ENCODE data around the gene SPO11. TPM values are rescaled to one million over a fixed set of nuclear protein-coding genes. Genes with fewer than 3 reads are reported as not detected.
A peak's percentile ranks its signal among the peaks of the same experiment; 100 is the strongest.

Gene SPO11, protein sequence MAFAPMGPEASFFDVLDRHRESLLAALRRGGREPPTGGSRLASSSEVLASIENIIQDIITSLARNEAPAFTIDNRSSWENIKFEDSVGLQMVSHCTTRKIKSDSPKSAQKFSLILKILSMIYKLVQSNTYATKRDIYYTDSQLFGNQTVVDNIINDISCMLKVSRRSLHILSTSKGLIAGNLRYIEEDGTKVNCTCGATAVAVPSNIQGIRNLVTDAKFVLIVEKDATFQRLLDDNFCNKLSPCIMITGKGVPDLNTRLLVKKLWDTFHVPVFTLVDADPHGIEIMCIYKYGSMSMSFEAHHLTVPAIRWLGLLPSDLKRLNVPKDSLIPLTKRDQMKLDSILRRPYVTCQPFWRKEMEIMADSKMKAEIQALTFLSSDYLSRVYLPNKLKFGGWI
- total RNA-seq = not detected

DNA sequence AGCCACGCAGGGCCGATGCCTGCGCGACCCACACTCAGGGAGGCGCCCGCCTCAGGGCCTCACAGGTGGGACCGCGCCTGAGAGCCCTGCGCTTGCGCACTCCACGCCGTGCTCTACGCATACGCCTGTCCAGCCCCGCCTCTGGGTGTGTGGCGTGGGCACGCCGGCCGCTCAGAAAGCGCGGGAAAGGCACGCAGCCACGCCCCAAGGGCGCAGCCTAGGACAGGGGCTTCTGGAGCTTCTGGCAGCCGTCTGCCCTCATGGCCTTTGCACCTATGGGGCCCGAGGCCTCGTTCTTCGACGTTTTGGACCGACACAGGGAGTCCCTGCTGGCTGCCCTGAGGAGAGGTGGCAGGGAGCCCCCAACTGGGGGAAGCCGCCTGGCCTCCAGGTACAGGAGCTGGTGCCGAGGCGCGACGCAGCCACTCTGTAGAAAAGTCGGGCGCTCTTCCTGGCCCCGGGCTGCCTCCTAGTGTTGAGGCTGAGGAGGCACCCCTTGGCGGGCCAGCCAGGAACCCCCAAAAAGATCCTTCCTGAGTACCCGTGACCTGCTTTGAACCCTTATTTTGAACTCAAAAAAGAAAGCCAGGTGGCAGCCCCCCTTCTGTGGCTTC is at the start of gene SPO11:
SPO11 (plus strand) TSS at position 196 of the 614 bp plus-strand sequence; CDS start at position 261, 65 bp downstream.
- TF ChIP-seq, protein P1, sequence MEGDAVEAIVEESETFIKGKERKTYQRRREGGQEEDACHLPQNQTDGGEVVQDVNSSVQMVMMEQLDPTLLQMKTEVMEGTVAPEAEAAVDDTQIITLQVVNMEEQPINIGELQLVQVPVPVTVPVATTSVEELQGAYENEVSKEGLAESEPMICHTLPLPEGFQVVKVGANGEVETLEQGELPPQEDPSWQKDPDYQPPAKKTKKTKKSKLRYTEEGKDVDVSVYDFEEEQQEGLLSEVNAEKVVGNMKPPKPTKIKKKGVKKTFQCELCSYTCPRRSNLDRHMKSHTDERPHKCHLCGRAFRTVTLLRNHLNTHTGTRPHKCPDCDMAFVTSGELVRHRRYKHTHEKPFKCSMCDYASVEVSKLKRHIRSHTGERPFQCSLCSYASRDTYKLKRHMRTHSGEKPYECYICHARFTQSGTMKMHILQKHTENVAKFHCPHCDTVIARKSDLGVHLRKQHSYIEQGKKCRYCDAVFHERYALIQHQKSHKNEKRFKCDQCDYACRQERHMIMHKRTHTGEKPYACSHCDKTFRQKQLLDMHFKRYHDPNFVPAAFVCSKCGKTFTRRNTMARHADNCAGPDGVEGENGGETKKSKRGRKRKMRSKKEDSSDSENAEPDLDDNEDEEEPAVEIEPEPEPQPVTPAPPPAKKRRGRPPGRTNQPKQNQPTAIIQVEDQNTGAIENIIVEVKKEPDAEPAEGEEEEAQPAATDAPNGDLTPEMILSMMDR (IDR thresholded peaks at IDR 0.05) = no peak
- DNase-seq (ENCODE audit: low spot score) (no peak), ATAC-seq (ENCODE audit: low FRiP score) (no peak)

DNA sequence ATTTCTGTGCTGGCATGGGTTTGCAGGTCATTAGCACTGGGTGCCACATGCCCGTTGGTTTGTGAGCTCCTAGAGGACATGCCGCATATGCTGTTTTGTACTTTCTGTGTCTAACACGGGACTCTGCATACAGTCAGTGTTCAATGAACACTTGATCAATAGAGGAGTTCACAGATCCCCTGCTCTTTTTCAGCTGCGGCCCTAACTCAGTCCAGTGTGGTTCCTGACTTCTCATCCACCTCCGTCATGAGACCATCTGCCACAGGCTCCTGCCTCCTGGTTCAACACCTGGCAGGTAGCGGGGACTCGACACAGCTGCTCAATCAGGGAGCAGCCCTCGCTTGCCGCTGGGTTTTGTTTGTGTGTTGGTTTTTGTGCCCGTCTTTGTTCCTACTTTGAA is 49.4 kb upstream of the SPO11 start:
- ATAC-seq (ENCODE audit: low FRiP score) (no peak), DNase-seq (ENCODE audit: low spot score) (no peak)
- TF ChIP-seq, protein P1 (IDR thresholded peaks at IDR 0.05) = no peak

DNA sequence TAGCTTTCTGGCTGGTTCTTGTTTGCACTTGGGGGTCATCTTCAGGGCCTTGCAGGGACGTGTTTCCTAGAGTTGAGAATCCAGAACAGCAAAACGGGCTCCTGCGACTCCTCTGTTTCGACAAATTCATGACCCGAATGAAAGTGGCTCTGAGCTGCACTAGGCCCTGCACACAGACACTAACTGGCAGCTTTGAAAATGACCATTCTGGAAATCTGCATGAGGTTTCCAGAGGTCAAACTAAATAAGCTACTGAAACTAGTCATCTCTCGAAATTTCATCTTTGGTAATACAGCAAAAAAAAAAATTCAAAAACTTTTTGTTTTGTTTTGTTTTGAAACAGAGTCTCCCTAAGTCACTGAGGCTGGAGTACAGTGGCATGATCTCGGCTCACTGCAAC is 47.7 kb upstream of the SPO11 start:
- TF ChIP-seq, protein P1 (IDR thresholded peaks at IDR 0.05) = no peak
- DNase-seq (ENCODE audit: low spot score) = no peak
- ATAC-seq (ENCODE audit: low FRiP score) = no peak

DNA sequence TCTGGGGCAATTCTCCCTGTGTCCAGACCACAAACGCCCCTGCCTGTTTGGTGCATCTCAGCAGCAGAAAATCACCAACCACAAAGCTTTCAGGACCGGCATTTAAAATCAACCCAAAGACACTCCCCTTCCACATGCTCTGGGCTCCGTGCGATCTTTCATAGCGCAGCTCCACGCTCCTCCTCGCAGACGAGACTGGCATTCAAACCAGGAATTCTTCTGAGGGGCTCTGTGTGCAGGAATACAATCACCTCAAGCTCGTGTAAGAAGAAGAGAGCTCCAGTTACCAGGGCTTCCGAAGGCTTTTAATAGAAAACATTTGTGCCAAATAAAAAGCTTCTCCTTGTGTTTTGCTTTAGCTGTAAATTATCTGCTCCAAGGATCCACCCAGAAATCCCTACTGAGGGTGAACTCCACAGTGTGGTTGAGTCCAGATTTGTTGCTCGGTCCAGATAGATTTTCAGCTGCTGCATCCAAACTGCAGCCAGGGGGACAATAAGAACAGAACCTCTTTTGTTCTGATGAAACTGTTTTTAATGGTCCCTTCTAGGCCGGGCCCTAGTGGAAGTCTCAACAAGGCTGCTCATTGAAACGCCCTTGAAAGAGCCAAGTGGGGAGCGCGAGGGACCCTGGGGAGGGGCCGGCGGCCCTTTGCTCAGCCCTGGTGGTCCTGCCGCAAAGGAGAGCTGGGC is 46.8 kb upstream of the SPO11 start:
- no peak for DNase-seq (ENCODE audit: low spot score)
- TF ChIP-seq, protein P1 (IDR thresholded peaks at IDR 0.05) = no peak
- ATAC-seq (ENCODE audit: low FRiP score) = no peak

DNA sequence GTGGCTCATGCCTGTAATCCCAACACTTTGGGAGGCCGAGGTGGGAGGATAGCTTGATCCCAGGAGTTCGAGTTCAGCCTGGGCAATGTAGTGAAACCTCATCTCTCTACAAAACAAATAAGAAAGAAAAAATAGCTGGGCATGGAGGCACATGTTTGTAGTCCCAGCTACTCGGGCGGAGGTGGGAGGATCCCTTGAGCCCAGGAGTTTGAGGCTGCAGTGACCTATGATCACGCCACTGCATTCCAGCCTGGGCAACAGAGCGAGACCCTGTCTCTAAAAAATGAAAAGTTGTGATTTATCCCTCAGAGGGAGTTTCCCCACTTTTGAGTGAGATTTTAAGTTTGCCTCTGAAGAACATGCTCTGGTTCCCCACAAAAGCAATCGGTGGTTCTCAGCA is 45.7 kb upstream of the SPO11 start:
- DNase-seq (ENCODE audit: low spot score) (no peak), ATAC-seq (ENCODE audit: low FRiP score) (no peak)
- TF ChIP-seq, protein P1 (IDR thresholded peaks at IDR 0.05) = no peak

DNA sequence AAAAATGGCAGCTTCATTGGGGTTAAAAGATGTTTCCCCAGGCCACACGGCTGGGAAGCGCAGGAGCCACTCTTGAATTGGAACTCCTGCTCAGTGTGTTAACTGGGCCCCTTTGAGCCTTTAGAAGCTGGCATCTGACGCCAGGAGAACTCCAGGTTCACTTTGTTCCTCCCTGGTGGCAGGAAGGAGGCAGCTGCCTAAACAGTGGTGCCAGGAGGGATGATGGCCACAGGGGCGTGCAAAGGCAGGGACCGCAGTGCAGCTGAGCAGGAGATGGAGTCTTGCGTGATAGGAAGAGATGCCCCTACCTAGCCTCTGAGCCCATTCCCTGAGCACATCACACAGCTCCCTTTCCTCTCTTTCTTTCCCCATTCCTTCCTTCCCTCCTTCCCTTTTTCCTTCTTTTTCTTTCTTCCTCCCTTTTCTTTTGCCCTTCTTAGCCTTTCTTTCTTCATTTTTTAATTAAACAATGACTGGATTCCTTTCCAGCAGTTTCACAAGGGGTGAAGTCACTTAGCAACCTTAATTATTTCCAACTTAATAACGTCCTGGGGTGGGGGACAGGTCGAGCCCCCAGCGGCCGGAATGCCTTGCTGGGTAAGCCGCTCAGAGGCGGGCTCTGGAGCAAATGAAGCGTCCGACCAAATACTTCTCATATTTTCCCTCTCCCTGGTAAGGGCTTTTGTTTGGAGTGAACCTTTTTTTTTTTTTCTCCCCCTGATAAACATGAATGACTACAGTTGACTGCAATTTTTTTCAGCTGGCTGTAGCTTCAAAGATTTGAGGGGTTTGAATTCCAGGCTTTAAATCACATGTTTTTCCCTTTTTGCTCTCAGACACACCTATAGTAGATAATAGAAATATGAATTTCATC is 42.4 kb upstream of the SPO11 start:
- DNase-seq (ENCODE audit: low spot score) = no peak
- ATAC-seq (ENCODE audit: low FRiP score) = peak; percentile 1
- TF ChIP-seq, protein P1 (IDR thresholded peaks at IDR 0.05) = no peak

Measured in omental fat pad (tissue), 4 donors.